ENCODE measurements around the gene ADAMTS9. TPM values are rescaled to one million over a fixed set of nuclear protein-coding genes. Genes with fewer than 3 reads are reported as not detected.

Gene ADAMTS9
- total RNA-seq, 1 experiment from 2014 or later, result 0.46 TPM

GRCh38 chr3:64604313-64604712 is 83.5 kb downstream of the ADAMTS9 start:
- Mint-ChIP-seq H3K4me3 (no peak overlapping the region), H3K9me3 (no peaks in the 10 kb centered on the region), H3K4me1 (peaks cover 0 to 6% of the 10 kb centered on the region in 2 experiments; a peak in 2 of 4 replicates), H3K27me3 (ENCODE audit: low read depth) (peaks cover 1% of the 10 kb centered on the region), H3K27ac (peak overlapping the region in 1 of 3 experiments; percentile 25; a peak in 1 of 7 replicates), H3K36me3 (ENCODE audit: insufficient read depth in 1 of 3, low read depth in 3 of 3) (no peaks in the 10 kb centered on the region)
- H3K23me2 ChIP-seq (ENCODE audit: insufficient read length, low read depth, low read length, poor library complexity, severe bottlenecking), result no peaks in the 10 kb centered on the region
- H3K79me1 ChIP-seq (ENCODE audit: insufficient read depth, low read depth, low read length, poor library complexity, severe bottlenecking), result no peaks in the 10 kb centered on the region
- no peak overlapping the region for H2BK20ac ChIP-seq (ENCODE audit: low read depth, low read length, poor library complexity, severe bottlenecking)
- H4K5ac ChIP-seq (ENCODE audit: insufficient read length, low read depth, low read length), result no peak overlapping the region
- H2AK5ac ChIP-seq (ENCODE audit: insufficient read length, low read length), result no peak overlapping the region
- no peaks in the 10 kb centered on the region for H3K9me3 ChIP-seq (ENCODE audit: control insufficient read depth, low read depth, low read length)
- WGBS (ENCODE audit: extremely low coverage, insufficient read length, low lambda C conversion rate), result no CpG with 5 or more reads among the region's 3 CpGs
- no peak overlapping the region for H3K14ac ChIP-seq (ENCODE audit: insufficient read depth, low read length)
- H3K27ac ChIP-seq (ENCODE audit: insufficient read length, low read depth, low read length), result no peak overlapping the region
- no peak for TF ChIP-seq CTCF (conservative IDR thresholded peaks at IDR 0.05)
- no peak overlapping the region for H3T11ph ChIP-seq (ENCODE audit: low read length)
- no peaks in the 10 kb centered on the region for H3K79me2 ChIP-seq (ENCODE audit: insufficient read depth, low read length)
- no peak overlapping the region for H2BK15ac ChIP-seq (ENCODE audit: low read depth, low read length)
- H4K91ac ChIP-seq (ENCODE audit: insufficient read length, low read depth, low read length), result no peak overlapping the region
- H2BK12ac ChIP-seq (ENCODE audit: insufficient read length, low read depth, low read length), result no peak overlapping the region
- no peaks in the 10 kb centered on the region for H3K27me3 ChIP-seq (ENCODE audit: insufficient read depth, low read length)
- H3K9ac ChIP-seq (ENCODE audit: extremely low read depth, insufficient read length, low read length), result no peak overlapping the region
- no peak overlapping the region for H4K8ac ChIP-seq (replicated peaks; ENCODE audit: insufficient read length, low read depth, low read length)
- no peak overlapping the region for H3K18ac ChIP-seq (ENCODE audit: insufficient read length, low read depth, low read length)
- no peak overlapping the region for H2AFZ ChIP-seq (ENCODE audit: low read length)
- H3K56ac ChIP-seq (ENCODE audit: insufficient read length, low read depth, low read length), result no peak overlapping the region
- H3K4me1 ChIP-seq (ENCODE audit: insufficient read depth, low read length), result no peaks in the 10 kb centered on the region
- H4K20me1 ChIP-seq (ENCODE audit: control insufficient read depth, insufficient read depth, insufficient read length), result no peaks in the 10 kb centered on the region
- H2BK120ac ChIP-seq (ENCODE audit: low read depth, low read length, poor library complexity, severe bottlenecking), result no peak overlapping the region
- H3K4ac ChIP-seq (ENCODE audit: low read depth, low read length), result no peak overlapping the region
- no peak overlapping the region for H3K23ac ChIP-seq (ENCODE audit: insufficient read length, low read depth, low read length)
- no peak overlapping the region for H2BK5ac ChIP-seq (ENCODE audit: insufficient read length, low read length)
- H3K4me2 ChIP-seq (ENCODE audit: insufficient read depth, insufficient read length, low read length), result no peak overlapping the region
- DNase-seq, result no peak
